GM12878 (cell line): ENCODE data around the gene TAS2R3. TPM values are rescaled to one million over a fixed set of nuclear protein-coding genes. Genes with fewer than 3 reads are reported as not detected.

ENCODE experiments used
- NKRF ChIP-seq: fragments of 450-650 bp; conservative IDR thresholded peaks from 2 replicates; pipeline ENCODE4 v1.6.1; 2017; ENCODE audit warnings: mild to moderate bottlenecking, moderate library complexity
- RB1 ChIP-seq: fragments of 450-650 bp; formaldehyde crosslinking; IDR thresholded peaks from 2 replicates; pipeline ENCODE4 v1.6.1; 2017; ENCODE audit warnings: mild to moderate bottlenecking, borderline replicate concordance
- TCF12 ChIP-seq: IDR thresholded peaks from 2 replicates; pipeline ENCODE4 v1.6.1; 2011; ENCODE audit warnings: low read depth, mild to moderate bottlenecking, low read length
- USF1 ChIP-seq: IDR thresholded peaks from 2 replicates; pipeline ENCODE4 v1.6.1; 2011; ENCODE audit warnings: borderline replicate concordance, low read depth, mild to moderate bottlenecking, moderate library complexity, mixed read lengths, low read length; ENCODE audit not compliant: insufficient read depth; ENCODE audit errors: extremely low read length
- polyA plus RNA-seq, 11 experiments: library from polyadenylated mRNA; depleted of rRNA in 4 of 11; unstranded in 6 of 11; stranded (reverse) in 5 of 11; fragments of >200 nt; fragmentation: Nextera tagmentation in 4 of 11; fragmentation: Illumina TruSeq in 1 of 11; extraction: Ambion mirVana in 4 of 11; extraction: Trizol in 1 of 11; gene quantifications; 1 replicate in 1 of 11; 2 replicates in 10 of 11; pipeline versions ENCODE4 v1.2.1 to v1.2.3, GENCODE V29; 2011 to 2016; ENCODE audit warnings: inconsistent platforms in 2 of 11, missing spikeins in 2 of 11, low read depth in 1 of 11
- total RNA-seq, 4 experiments: library from RNA; depleted of rRNA in 3 of 4; stranded (reverse); fragments of >200 nt in 3 of 4; fragmentation: Illumina TruSeq in 1 of 4; extraction: Trizol in 1 of 4; gene quantifications; 2 replicates each; pipeline versions ENCODE4 v1.2.1 to v1.2.3, GENCODE V29; 2013 to 2021
- TF ChIP-seq, protein P1 (sequence below): IDR thresholded peaks from 2 replicates; pipeline ENCODE4 v1.6.1; 2012; ENCODE audit warnings: improper control_type of control experiment, low read depth, low read length; ENCODE audit not compliant: insufficient replicate concordance
- TF ChIP-seq, protein P2 (sequence below): fragments of 450-650 bp; IDR thresholded peaks from 2 replicates; pipeline ENCODE4 v1.6.1; 2018; ENCODE audit warnings: mild to moderate bottlenecking, low read depth, moderate library complexity; ENCODE audit not compliant: partially characterized antibody

The TAS2R3 gene
- total and polyA plus RNA-seq, 10 of the 15 experiments (the other 5 are each of a cell fraction or from before 2014, with no cell fraction given), result 0.21 to 1.1 (median 0.55) TPM; not detected in 4

- no peak for TF ChIP-seq USF1
- TF ChIP-seq RB1, result no peak
- no peak for TF ChIP-seq NKRF
- TF ChIP-seq, protein P1, sequence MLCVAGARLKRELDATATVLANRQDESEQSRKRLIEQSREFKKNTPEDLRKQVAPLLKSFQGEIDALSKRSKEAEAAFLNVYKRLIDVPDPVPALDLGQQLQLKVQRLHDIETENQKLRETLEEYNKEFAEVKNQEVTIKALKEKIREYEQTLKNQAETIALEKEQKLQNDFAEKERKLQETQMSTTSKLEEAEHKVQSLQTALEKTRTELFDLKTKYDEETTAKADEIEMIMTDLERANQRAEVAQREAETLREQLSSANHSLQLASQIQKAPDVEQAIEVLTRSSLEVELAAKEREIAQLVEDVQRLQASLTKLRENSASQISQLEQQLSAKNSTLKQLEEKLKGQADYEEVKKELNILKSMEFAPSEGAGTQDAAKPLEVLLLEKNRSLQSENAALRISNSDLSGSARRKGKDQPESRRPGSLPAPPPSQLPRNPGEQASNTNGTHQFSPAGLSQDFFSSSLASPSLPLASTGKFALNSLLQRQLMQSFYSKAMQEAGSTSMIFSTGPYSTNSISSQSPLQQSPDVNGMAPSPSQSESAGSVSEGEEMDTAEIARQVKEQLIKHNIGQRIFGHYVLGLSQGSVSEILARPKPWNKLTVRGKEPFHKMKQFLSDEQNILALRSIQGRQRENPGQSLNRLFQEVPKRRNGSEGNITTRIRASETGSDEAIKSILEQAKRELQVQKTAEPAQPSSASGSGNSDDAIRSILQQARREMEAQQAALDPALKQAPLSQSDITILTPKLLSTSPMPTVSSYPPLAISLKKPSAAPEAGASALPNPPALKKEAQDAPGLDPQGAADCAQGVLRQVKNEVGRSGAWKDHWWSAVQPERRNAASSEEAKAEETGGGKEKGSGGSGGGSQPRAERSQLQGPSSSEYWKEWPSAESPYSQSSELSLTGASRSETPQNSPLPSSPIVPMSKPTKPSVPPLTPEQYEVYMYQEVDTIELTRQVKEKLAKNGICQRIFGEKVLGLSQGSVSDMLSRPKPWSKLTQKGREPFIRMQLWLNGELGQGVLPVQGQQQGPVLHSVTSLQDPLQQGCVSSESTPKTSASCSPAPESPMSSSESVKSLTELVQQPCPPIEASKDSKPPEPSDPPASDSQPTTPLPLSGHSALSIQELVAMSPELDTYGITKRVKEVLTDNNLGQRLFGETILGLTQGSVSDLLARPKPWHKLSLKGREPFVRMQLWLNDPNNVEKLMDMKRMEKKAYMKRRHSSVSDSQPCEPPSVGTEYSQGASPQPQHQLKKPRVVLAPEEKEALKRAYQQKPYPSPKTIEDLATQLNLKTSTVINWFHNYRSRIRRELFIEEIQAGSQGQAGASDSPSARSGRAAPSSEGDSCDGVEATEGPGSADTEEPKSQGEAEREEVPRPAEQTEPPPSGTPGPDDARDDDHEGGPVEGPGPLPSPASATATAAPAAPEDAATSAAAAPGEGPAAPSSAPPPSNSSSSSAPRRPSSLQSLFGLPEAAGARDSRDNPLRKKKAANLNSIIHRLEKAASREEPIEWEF, result no peak
- TF ChIP-seq, protein P2, sequence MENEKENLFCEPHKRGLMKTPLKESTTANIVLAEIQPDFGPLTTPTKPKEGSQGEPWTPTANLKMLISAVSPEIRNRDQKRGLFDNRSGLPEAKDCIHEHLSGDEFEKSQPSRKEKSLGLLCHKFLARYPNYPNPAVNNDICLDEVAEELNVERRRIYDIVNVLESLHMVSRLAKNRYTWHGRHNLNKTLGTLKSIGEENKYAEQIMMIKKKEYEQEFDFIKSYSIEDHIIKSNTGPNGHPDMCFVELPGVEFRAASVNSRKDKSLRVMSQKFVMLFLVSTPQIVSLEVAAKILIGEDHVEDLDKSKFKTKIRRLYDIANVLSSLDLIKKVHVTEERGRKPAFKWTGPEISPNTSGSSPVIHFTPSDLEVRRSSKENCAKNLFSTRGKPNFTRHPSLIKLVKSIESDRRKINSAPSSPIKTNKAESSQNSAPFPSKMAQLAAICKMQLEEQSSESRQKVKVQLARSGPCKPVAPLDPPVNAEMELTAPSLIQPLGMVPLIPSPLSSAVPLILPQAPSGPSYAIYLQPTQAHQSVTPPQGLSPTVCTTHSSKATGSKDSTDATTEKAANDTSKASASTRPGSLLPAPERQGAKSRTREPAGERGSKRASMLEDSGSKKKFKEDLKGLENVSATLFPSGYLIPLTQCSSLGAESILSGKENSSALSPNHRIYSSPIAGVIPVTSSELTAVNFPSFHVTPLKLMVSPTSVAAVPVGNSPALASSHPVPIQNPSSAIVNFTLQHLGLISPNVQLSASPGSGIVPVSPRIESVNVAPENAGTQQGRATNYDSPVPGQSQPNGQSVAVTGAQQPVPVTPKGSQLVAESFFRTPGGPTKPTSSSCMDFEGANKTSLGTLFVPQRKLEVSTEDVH, result no peak
- no peak for TF ChIP-seq TCF12
Measured at GRCh38 chr7:141715794-141716689, 47.9 kb upstream of the TAS2R3 start (continued).
